ENCODE measurements around the gene ANO3.

The ANO3 gene

GRCh38 chr11:26490546-26490945 lies 158.6 kb downstream of the ANO3 start:
- no peaks in the 10 kb centered on the region for H3K27me3 ChIP-seq (ENCODE audit: low read depth, low read length)
- TF ChIP-seq CTCF (IDR thresholded peaks at IDR 0.05; ENCODE audit: low read depth, low read length) (no peak), EZH2phosphoT487 (IDR thresholded peaks at IDR 0.05; ENCODE audit: low read depth) (no peak)
- no peaks in the 10 kb centered on the region for H4K20me1 ChIP-seq (ENCODE audit: insufficient read depth, low read length)
- H3K9ac ChIP-seq (ENCODE audit: low read length), result no peak overlapping the region
- no peaks in the 10 kb centered on the region for H3K36me3 ChIP-seq (replicated peaks; ENCODE audit: low read depth, low read length)
- H3K4me1 ChIP-seq (ENCODE audit: low read length), result no peaks in the 10 kb centered on the region
- no peak overlapping the region for H3K4me3 ChIP-seq (ENCODE audit: low read length)
- no peak overlapping the region for H3K27ac ChIP-seq (ENCODE audit: low read length)
- H3K4me2 ChIP-seq (ENCODE audit: low read length), result no peak overlapping the region
- no peak overlapping the region for H2AFZ ChIP-seq (ENCODE audit: low read depth, low read length)
- H3K9me3 ChIP-seq (ENCODE audit: insufficient read depth, low read length), result no peaks in the 10 kb centered on the region
- H3K79me2 ChIP-seq (ENCODE audit: low read length), result no peaks in the 10 kb centered on the region

GRCh38 chr11:26493616-26494015 lies 161.7 kb downstream of the ANO3 start:
- Histone ChIP-seq H3K27ac (ENCODE audit: low read length) (no peak overlapping the region), H3K79me2 (ENCODE audit: low read length) (no peaks in the 10 kb centered on the region), H4K20me1 (ENCODE audit: insufficient read depth, low read length) (no peaks in the 10 kb centered on the region), H3K36me3 (replicated peaks; ENCODE audit: low read depth, low read length) (no peaks in the 10 kb centered on the region), H3K4me1 (ENCODE audit: low read length) (no peaks in the 10 kb centered on the region), H3K4me2 (ENCODE audit: low read length) (no peak overlapping the region), H3K9ac (ENCODE audit: low read length) (no peak overlapping the region), H3K4me3 (ENCODE audit: low read length) (no peak overlapping the region), H3K27me3 (ENCODE audit: low read depth, low read length) (no peaks in the 10 kb centered on the region), H3K9me3 (ENCODE audit: insufficient read depth, low read length) (no peaks in the 10 kb centered on the region), H2AFZ (ENCODE audit: low read depth, low read length) (no peak overlapping the region)
- TF ChIP-seq EZH2phosphoT487 (IDR thresholded peaks at IDR 0.05; ENCODE audit: low read depth) (no peak), CTCF (IDR thresholded peaks at IDR 0.05; ENCODE audit: low read depth, low read length) (no peak)

GRCh38 chr11:26507229-26507628 lies 175.3 kb downstream of the ANO3 start:
- no peaks in the 10 kb centered on the region for H3K79me2 ChIP-seq (ENCODE audit: low read length)

GRCh38 chr11:26510164-26510563 lies 178.2 kb downstream of the ANO3 start:
- no peaks in the 10 kb centered on the region for H3K27me3 ChIP-seq (ENCODE audit: low read depth, low read length)
- no peak overlapping the region for H2AFZ ChIP-seq (ENCODE audit: low read depth, low read length)
- H4K20me1 ChIP-seq (ENCODE audit: insufficient read depth, low read length), result no peaks in the 10 kb centered on the region
- no peak overlapping the region for H3K9ac ChIP-seq (ENCODE audit: low read length)
- no peak for TF ChIP-seq EZH2phosphoT487 (IDR thresholded peaks at IDR 0.05; ENCODE audit: low read depth)
- no peak for TF ChIP-seq CTCF (IDR thresholded peaks at IDR 0.05; ENCODE audit: low read depth, low read length)
- no peak overlapping the region for H3K4me3 ChIP-seq (ENCODE audit: low read length)
- H3K4me2 ChIP-seq (ENCODE audit: low read length), result no peak overlapping the region
- H3K9me3 ChIP-seq (ENCODE audit: insufficient read depth, low read length), result no peaks in the 10 kb centered on the region
- no peaks in the 10 kb centered on the region for H3K36me3 ChIP-seq (replicated peaks; ENCODE audit: low read depth, low read length)
- no peaks in the 10 kb centered on the region for H3K4me1 ChIP-seq (ENCODE audit: low read length)
- no peaks in the 10 kb centered on the region for H3K79me2 ChIP-seq (ENCODE audit: low read length)
- no peak overlapping the region for H3K27ac ChIP-seq (ENCODE audit: low read length)

More at GRCh38 chr11:26507229-26507628, 175.3 kb downstream of the ANO3 start:
- H3K27ac ChIP-seq (ENCODE audit: low read length), result no peak overlapping the region
- H3K27me3 ChIP-seq (ENCODE audit: low read depth, low read length), result no peaks in the 10 kb centered on the region
- no peak overlapping the region for H3K4me2 ChIP-seq (ENCODE audit: low read length)
- no peak overlapping the region for H3K4me3 ChIP-seq (ENCODE audit: low read length)
- TF ChIP-seq CTCF (IDR thresholded peaks at IDR 0.05; ENCODE audit: low read depth, low read length) (no peak), EZH2phosphoT487 (IDR thresholded peaks at IDR 0.05; ENCODE audit: low read depth) (no peak)
- no peaks in the 10 kb centered on the region for H3K4me1 ChIP-seq (ENCODE audit: low read length)
- H2AFZ ChIP-seq (ENCODE audit: low read depth, low read length), result no peak overlapping the region
- no peaks in the 10 kb centered on the region for H3K36me3 ChIP-seq (replicated peaks; ENCODE audit: low read depth, low read length)
- no peaks in the 10 kb centered on the region for H4K20me1 ChIP-seq (ENCODE audit: insufficient read depth, low read length)
- no peaks in the 10 kb centered on the region for H3K9me3 ChIP-seq (ENCODE audit: insufficient read depth, low read length)
- H3K9ac ChIP-seq (ENCODE audit: low read length), result no peak overlapping the region
